H4 (cell line): Measurements from ENCODE around the gene C3orf62. TPM values are rescaled to one million over a fixed set of nuclear protein-coding genes. Genes with fewer than 3 reads are reported as not detected.

Experiments
- total RNA-seq: library from RNA; depleted of rRNA; stranded (reverse); fragments of >200 nt; shearing (Covaris generic); gene quantifications from 2 replicates; pipeline ENCODE4 v1.2.3, GENCODE V29; 2014; rRNA removed

C3orf62 gene
- total RNA-seq, 1 experiment from 2014 or later: 0.97 TPM

Other genes with a start within 250 kb of the C3orf62 start
- gene IMPDH2, start 247.8 kb downstream of the C3orf62 start, total RNA-seq: 314 and 330 TPM in 2 replicates
- 36.3 and 47.4 TPM in 2 replicates for gene QRICH1, start 183.2 kb downstream of the C3orf62 start, total RNA-seq
- gene QARS1, start 172.5 kb downstream of the C3orf62 start, total RNA-seq: 139 and 150 TPM in 2 replicates
- gene USP19, start 156.4 kb downstream of the C3orf62 start, total RNA-seq: 18.4 and 18.5 TPM in 2 replicates
- gene LAMB2, start 144.2 kb downstream of the C3orf62 start, total RNA-seq: 40.7 and 43.8 TPM in 2 replicates
- gene CCDC71, start 110.9 kb downstream of the C3orf62 start, total RNA-seq: 24.1 and 25.4 TPM in 2 replicates
- 2.0 and 2.5 TPM in 2 replicates for gene KLHDC8B, start 105.6 kb downstream of the C3orf62 start, total RNA-seq
- 2.7 and 6.5 TPM in 2 replicates for gene USP4, start 62.8 kb upstream of the C3orf62 start, total RNA-seq
- 187 and 194 TPM in 2 replicates for gene GPX1, start 81.1 kb upstream of the C3orf62 start, total RNA-seq
- 283 and 305 TPM in 2 replicates for gene RHOA, start 134.7 kb upstream of the C3orf62 start, total RNA-seq
- gene TCTA, start 135.2 kb upstream of the C3orf62 start, total RNA-seq: 23.8 and 27.6 TPM in 2 replicates
- gene AMT, start 145.2 kb upstream of the C3orf62 start, total RNA-seq: 1.2 TPM in 1 of 2 replicates, not detected in the other
- 1.1 and 1.3 TPM in 2 replicates for gene NICN1, start 152.1 kb upstream of the C3orf62 start, total RNA-seq
- gene DAG1, start 193.0 kb upstream of the C3orf62 start, total RNA-seq: 30.8 and 32.4 TPM in 2 replicates